Measurements from ENCODE around the gene ABCA4.
"Not testable (repeated sequence)": the region's sequence is repeated elsewhere in the genome, so short reads cannot be mapped to it uniquely, and the experiment has no call there.

ABCA4 gene

GRCh38 chr1:94000510-94001282 is 120.3 kb downstream of the ABCA4 start:
- DNase-seq, result no peak

- no peak for DNase-seq
Measured at GRCh38 chr1:93999840-94000415, 121.0 kb downstream of the ABCA4 start.

- not testable (repeated sequence) for DNase-seq
Measured at GRCh38 chr1:93998532-93998931, 122.4 kb downstream of the ABCA4 start.

- no peak for DNase-seq
Measured at GRCh38 chr1:93997756-93998155, 123.2 kb downstream of the ABCA4 start.

GRCh38 chr1:93995837-93996536 is 125.0 kb downstream of the ABCA4 start:
- DNase-seq, result no peak

GRCh38 chr1:93993731-93994130 is 127.2 kb downstream of the ABCA4 start:
- DNase-seq, result no peak

- DNase-seq, result no peak
Measured at GRCh38 chr1:93992954-93993353, 128.0 kb downstream of the ABCA4 start.

- no peak for DNase-seq
Measured at GRCh38 chr1:93992190-93992589, 128.8 kb downstream of the ABCA4 start.

- DNase-seq, result no peak
Measured at GRCh38 chr1:93991271-93991670, 129.7 kb downstream of the ABCA4 start.

- DNase-seq, result not testable (repeated sequence)
Measured at GRCh38 chr1:93990477-93990876, 130.5 kb downstream of the ABCA4 start.

GRCh38 chr1:93990010-93990409 is 130.9 kb downstream of the ABCA4 start:
- no peak for DNase-seq

- no peak for DNase-seq
Measured at GRCh38 chr1:93989601-93990000, 131.3 kb downstream of the ABCA4 start.

GRCh38 chr1:93988634-93989350 is 132.2 kb downstream of the ABCA4 start:
- DNase-seq, result no peak

- no peak for DNase-seq
Measured at GRCh38 chr1:93981274-93981667, 139.7 kb downstream of the ABCA4 start.

GRCh38 chr1:93980320-93981273 is 140.4 kb downstream of the ABCA4 start:
- DNase-seq, result no peak

- no peak for DNase-seq
Measured at GRCh38 chr1:93979718-93980319, 141.1 kb downstream of the ABCA4 start.

GRCh38 chr1:93979040-93979717 is 141.8 kb downstream of the ABCA4 start:
- DNase-seq, result no peak

- DNase-seq, result no peak
Measured at GRCh38 chr1:93977598-93977945, 143.4 kb downstream of the ABCA4 start.

- DNase-seq, result no peak
Measured at GRCh38 chr1:93976711-93977597, 144.0 kb downstream of the ABCA4 start.

GRCh38 chr1:93976291-93976690 is 144.7 kb downstream of the ABCA4 start:
- no peak for DNase-seq

All from activated CD4-positive, alpha-beta T cell treated with anti-CD3 and anti-CD28 coated beads for 1 hour (primary cell).